Muscle layer of colon (tissue), 2 donors: ENCODE results near the gene PABPC1L2B.
"Not testable (repeated sequence)": the region's sequence is repeated elsewhere in the genome, so short reads cannot be mapped to it uniquely, and the experiment has no call there.

Experiments
- H3K27ac ChIP-seq: one replicate; pipeline ENCODE4 v1.7.0; 2013; ENCODE audit warnings: low read depth, mild to moderate bottlenecking, low read length, moderate library complexity
- H3K27me3 ChIP-seq, 2 donors: one replicate each; pipeline ENCODE4 v1.7.0; 2013; ENCODE audit warnings: low read length in 2 of 2, mild to moderate bottlenecking in 2 of 2; ENCODE audit not compliant: insufficient read depth in 2 of 2, control insufficient read depth in 1 of 2
- H3K36me3 ChIP-seq: one replicate; pipeline ENCODE4 v1.7.0; 2013; ENCODE audit warnings: mild to moderate bottlenecking, low read length; ENCODE audit not compliant: insufficient read depth
- H3K4me1 ChIP-seq: one replicate; pipeline ENCODE4 v1.7.0; 2013; ENCODE audit warnings: mild to moderate bottlenecking, low read length; ENCODE audit not compliant: insufficient read depth
- H3K4me3 ChIP-seq, 2 donors: one replicate each; pipeline ENCODE4 v1.7.0; 2013; ENCODE audit warnings: low read length in 2 of 2, low read depth in 1 of 2, mild to moderate bottlenecking in 1 of 2, moderate library complexity in 1 of 2
- H3K9ac ChIP-seq: one replicate; pipeline ENCODE4 v1.7.0; 2013; ENCODE audit warnings: low read length
- H3K9me3 ChIP-seq: one replicate; pipeline ENCODE4 v1.7.0; 2013; ENCODE audit warnings: mild to moderate bottlenecking, low read length
- donor health status: abdominal sarcoma.
- donor health status: Adenocarcinoma of cecum.

The PABPC1L2B gene

DNA sequence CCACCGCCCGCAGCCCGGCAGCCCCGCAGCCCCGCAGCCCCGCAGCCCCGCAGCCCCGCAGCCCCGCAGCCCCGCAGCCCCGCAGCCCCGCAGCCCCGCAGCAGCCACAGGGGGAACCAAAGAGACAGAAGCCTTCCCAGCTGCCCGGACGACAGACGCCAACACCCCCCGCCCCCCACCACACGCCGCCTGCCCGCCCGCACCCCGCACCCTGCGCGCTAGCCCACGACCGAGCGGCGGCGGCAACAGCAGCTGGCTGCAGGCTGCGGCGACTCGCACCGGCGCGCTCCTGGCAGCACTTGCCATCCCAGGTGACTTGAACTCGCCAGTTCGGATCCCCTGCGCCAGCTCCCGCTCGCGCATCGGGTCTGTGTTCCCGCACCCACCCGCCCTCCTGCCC is at the start of gene PABPC1L2B:
PABPC1L2B (plus strand) TSS at position 207 of the 400 bp plus-strand sequence. CDS start 704 bp downstream, outside the sequence.
- not testable (repeated sequence) for H3K4me3 ChIP-seq, H3K9me3 ChIP-seq, H3K27me3 ChIP-seq, H3K27ac ChIP-seq, H3K9ac ChIP-seq, H3K4me1 ChIP-seq, H3K36me3 ChIP-seq

DNA sequence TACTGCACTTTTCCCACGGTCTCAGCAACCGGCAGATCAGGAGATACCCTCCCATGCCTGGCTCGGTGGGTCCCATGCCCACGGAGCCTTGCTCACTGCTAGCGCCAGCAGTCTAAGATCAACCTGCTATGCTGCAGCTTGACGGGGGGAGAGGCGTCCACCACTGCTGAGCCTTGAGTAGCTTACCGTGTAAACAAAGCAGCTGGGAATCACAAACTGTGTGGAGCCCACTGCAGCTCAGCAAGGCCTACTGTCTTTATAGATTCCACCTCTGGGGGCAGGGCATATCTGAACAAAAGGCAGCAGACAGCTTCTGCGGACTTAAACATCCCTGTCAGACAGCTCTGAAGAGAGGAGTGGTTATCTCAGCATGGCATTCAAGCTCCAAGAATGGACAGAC is 42.8 kb upstream of the PABPC1L2B start:
- not testable (repeated sequence) for H3K9me3 ChIP-seq, H3K4me1 ChIP-seq, H3K4me3 ChIP-seq, H3K27me3 ChIP-seq, H3K36me3 ChIP-seq, H3K9ac ChIP-seq, H3K27ac ChIP-seq

- H3K9ac ChIP-seq, H3K4me1 ChIP-seq, H3K27ac ChIP-seq, H3K4me3 ChIP-seq, H3K36me3 ChIP-seq, H3K27me3 ChIP-seq, H3K9me3 ChIP-seq: not testable (repeated sequence)
Observed at GRCh38 chrX:72971859-72972258, 30.9 kb upstream of the PABPC1L2B start.

DNA sequence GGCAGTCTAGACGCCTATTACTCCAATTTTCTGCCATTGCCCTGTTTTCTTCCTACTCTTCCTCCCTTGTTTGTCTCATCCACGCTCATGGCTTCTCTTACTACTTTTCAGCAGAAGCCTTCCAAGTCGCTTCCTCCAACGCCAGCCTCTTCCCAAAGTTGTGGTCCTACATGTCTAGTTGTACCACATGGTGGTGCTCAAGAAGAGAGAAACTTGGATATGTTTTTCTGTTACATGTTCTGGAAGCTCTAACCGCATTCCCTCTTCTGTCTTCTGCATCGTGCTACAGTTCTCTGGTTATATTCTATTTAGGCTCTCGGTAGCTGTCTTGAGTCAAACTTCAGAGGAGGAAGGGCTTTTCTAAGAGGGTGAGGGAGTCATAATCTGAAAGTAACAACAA is 27.9 kb upstream of the PABPC1L2B start:
- H3K4me1 ChIP-seq, H3K27me3 ChIP-seq, H3K36me3 ChIP-seq, H3K4me3 ChIP-seq, H3K9me3 ChIP-seq, H3K27ac ChIP-seq, H3K9ac ChIP-seq: not testable (repeated sequence)

DNA sequence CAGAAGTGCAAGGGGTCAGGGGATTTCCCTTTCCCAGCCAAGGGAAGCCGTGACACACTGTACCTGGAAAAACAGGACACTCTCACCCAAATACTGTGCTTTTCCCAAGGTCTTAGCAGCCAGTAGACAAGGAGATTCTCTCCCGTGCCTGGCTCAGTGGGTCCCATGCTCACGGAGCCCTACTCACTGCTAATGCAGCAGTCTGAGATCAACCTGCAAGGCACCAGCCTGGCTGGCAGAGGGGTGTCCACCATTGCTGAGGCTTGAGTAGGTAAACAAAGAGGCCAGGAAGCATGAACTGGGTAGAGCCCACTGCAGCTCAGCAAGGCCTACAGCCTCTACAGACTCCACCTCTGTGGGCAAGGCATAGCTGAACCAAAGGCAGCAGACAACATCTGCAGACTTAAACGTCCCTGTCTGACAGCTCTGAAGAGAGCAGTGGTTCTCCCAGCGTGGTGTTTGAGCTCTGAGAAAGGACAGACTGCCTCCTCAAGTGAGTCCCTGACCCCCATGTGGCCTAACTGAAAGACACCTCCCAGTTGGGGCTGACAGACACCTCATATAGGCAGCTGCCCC is 21.8 kb upstream of the PABPC1L2B start:
- not testable (repeated sequence) for H3K4me3 ChIP-seq, H3K4me1 ChIP-seq, H3K36me3 ChIP-seq, H3K27ac ChIP-seq, H3K27me3 ChIP-seq, H3K9ac ChIP-seq, H3K9me3 ChIP-seq

DNA sequence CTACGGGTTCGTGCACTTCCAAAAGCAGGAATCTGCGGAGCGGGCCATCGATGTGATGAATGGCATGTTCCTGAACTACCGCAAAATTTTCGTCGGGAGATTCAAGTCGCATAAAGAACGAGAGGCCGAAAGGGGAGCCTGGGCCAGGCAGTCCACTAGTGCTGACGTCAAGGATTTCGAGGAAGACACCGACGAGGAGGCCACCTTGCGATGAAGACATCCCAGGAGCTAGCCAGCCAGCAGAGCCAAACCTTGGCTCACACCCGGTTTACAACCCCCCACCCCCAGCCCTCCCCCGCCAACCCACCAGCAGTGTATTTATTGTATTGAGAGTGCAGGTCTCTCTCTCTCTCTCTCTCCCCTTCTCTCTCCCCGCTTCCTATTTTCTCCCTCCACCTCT is 1.3 kb downstream of the PABPC1L2B start:
- H3K9me3 ChIP-seq, H3K9ac ChIP-seq, H3K27me3 ChIP-seq, H3K27ac ChIP-seq, H3K4me1 ChIP-seq, H3K36me3 ChIP-seq, H3K4me3 ChIP-seq: not testable (repeated sequence)

- Histone ChIP-seq H3K27ac (no peak overlapping the region), H3K36me3 (no peaks in the 10 kb centered on the region), H3K9me3 (no peaks in the 10 kb centered on the region), H3K9ac (no peak overlapping the region), H3K4me1 (no peaks in the 10 kb centered on the region), H3K27me3 (no peaks in the 10 kb centered on the region), H3K4me3 (no peak overlapping the region)
Observed at GRCh38 chrX:73021361-73022092, 18.8 kb downstream of the PABPC1L2B start.

DNA sequence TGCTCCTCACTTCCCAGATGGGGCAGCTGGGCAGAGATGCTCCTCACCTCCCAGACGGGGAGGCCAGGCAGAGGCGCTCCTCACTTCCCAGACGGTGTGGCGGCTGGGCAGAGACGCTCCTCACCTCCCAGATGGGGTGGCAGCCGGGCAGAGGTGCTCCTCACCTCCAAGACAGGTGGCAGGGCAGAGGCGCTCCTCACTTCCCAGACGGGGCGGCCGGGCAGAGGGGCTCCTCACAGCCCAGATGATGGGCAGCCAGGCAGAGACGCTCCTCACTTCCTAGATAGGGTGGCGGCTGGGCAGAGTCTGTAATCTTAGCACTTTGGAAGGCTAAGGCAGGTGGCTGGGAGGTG is 19.3 kb downstream of the PABPC1L2B start:
- not testable (repeated sequence) for H3K36me3 ChIP-seq, H3K9me3 ChIP-seq, H3K9ac ChIP-seq, H3K4me3 ChIP-seq, H3K4me1 ChIP-seq, H3K27ac ChIP-seq, H3K27me3 ChIP-seq

DNA sequence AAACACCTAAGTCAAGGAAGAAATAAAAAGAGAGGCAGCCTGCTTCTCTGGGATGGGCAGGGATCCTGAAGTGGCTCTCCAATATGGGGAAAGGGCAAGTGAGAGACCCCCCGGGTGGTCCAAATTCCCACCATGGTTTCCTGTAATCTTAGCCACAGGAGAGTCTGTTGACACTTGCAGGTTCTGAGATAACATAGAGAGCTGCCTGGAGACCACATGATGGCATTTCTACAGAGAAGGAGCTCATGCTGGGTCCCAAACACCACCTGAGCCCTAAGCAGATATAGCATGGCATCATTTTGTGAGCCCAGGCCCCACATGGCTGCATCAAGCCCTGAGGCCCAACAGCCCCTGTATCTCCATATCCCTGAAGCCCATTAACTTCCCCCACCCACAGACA is 26.1 kb downstream of the PABPC1L2B start:
- Histone ChIP-seq H3K27me3 (no peaks in the 10 kb centered on the region), H3K9ac (no peak overlapping the region), H3K4me3 (no peak overlapping the region), H3K4me1 (no peaks in the 10 kb centered on the region), H3K27ac (no peak overlapping the region), H3K36me3 (no peaks in the 10 kb centered on the region), H3K9me3 (no peaks in the 10 kb centered on the region)
